Measurements from ENCODE around the gene DTX2. TPM values are rescaled to one million over a fixed set of nuclear protein-coding genes. Genes with fewer than 3 reads are reported as not detected.
"Not testable (repeated sequence)": the region's sequence is repeated elsewhere in the genome, so short reads cannot be mapped to it uniquely, and the experiment has no call there.

DTX2 gene
- total and polyA plus RNA-seq, 2 experiments from 2014 or later = 36.1 to 77.9 TPM

- not testable (repeated sequence) for H3K9me2 ChIP-seq (ENCODE audit: insufficient read depth); H2AFZ ChIP-seq; H3K36me3 Mint-ChIP-seq (ENCODE audit: low read depth); H4K20me1 ChIP-seq (replicated peaks; ENCODE audit: insufficient read depth); H3K79me2 ChIP-seq (replicated peaks; ENCODE audit: insufficient read depth); H3K4me2 ChIP-seq; H3F3A ChIP-seq (replicated peaks; ENCODE audit: low read depth); H3K27ac Mint-ChIP-seq; H3K27me3 Mint-ChIP-seq (ENCODE audit: insufficient read depth, low read depth, poor library complexity); H3K36me3 ChIP-seq (ENCODE audit: insufficient read depth); H3K4me3 ChIP-seq; H3K4me3 Mint-ChIP-seq; ATAC-seq; H3K9me3 Mint-ChIP-seq; H3K27me3 ChIP-seq (ENCODE audit: insufficient read depth); H3K27ac ChIP-seq (ENCODE audit: low read depth); H3K4me1 ChIP-seq (ENCODE audit: insufficient read depth); DNase-seq (ENCODE audit: low spot score); H3K4me1 Mint-ChIP-seq
Observed at GRCh38 chr7:76462271-76462882, 868 bp downstream of the DTX2 start.

DNA sequence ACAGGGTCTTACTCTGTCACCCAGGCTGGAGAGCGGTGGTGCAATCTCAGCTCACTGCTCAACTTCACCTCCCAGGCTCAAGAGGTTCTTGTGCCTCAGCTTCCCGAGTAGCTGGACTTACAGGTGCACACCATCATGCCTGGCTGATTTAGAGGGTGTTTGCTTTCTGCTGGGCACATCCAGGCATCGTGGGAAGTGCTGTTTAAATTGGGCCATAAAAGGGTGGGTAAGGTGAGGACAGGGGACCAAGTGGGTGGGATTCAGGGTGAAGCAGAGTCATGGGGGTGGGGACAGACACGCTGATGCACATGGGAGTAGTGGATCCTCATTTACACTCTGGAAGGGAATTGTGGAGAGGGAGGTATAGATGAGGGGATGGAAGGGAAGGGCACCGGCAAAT is 3.5 kb downstream of the DTX2 start:
- H3F3A ChIP-seq (replicated peaks; ENCODE audit: low read depth); H3K4me3 Mint-ChIP-seq; DNase-seq (ENCODE audit: low spot score); H3K4me3 ChIP-seq; H3K4me1 ChIP-seq (ENCODE audit: insufficient read depth); H3K27me3 Mint-ChIP-seq (ENCODE audit: insufficient read depth, low read depth, poor library complexity); H3K79me2 ChIP-seq (replicated peaks; ENCODE audit: insufficient read depth); H4K20me1 ChIP-seq (replicated peaks; ENCODE audit: insufficient read depth); H3K27me3 ChIP-seq (ENCODE audit: insufficient read depth); H3K27ac ChIP-seq (ENCODE audit: low read depth); H3K9me2 ChIP-seq (ENCODE audit: insufficient read depth); ATAC-seq; H2AFZ ChIP-seq; H3K27ac Mint-ChIP-seq; H3K36me3 ChIP-seq (ENCODE audit: insufficient read depth); H3K9me3 Mint-ChIP-seq; H3K4me2 ChIP-seq; H3K4me1 Mint-ChIP-seq; H3K36me3 Mint-ChIP-seq (ENCODE audit: low read depth): not testable (repeated sequence)

- not testable (repeated sequence) for H3K4me2 ChIP-seq; H3K27ac ChIP-seq (ENCODE audit: low read depth); H3K27ac Mint-ChIP-seq; H3K9me3 Mint-ChIP-seq; H3K36me3 Mint-ChIP-seq (ENCODE audit: low read depth); H3K4me1 ChIP-seq (ENCODE audit: insufficient read depth); H3K27me3 ChIP-seq (ENCODE audit: insufficient read depth); H2AFZ ChIP-seq; H3K36me3 ChIP-seq (ENCODE audit: insufficient read depth); H4K20me1 ChIP-seq (replicated peaks; ENCODE audit: insufficient read depth); H3K9me2 ChIP-seq (ENCODE audit: insufficient read depth); H3F3A ChIP-seq (replicated peaks; ENCODE audit: low read depth); H3K4me3 Mint-ChIP-seq; H3K27me3 Mint-ChIP-seq (ENCODE audit: insufficient read depth, low read depth, poor library complexity); H3K79me2 ChIP-seq (replicated peaks; ENCODE audit: insufficient read depth); H3K4me3 ChIP-seq; DNase-seq (ENCODE audit: low spot score); ATAC-seq; H3K4me1 Mint-ChIP-seq
Observed at GRCh38 chr7:76465950-76466349, 4.4 kb downstream of the DTX2 start.

DNA sequence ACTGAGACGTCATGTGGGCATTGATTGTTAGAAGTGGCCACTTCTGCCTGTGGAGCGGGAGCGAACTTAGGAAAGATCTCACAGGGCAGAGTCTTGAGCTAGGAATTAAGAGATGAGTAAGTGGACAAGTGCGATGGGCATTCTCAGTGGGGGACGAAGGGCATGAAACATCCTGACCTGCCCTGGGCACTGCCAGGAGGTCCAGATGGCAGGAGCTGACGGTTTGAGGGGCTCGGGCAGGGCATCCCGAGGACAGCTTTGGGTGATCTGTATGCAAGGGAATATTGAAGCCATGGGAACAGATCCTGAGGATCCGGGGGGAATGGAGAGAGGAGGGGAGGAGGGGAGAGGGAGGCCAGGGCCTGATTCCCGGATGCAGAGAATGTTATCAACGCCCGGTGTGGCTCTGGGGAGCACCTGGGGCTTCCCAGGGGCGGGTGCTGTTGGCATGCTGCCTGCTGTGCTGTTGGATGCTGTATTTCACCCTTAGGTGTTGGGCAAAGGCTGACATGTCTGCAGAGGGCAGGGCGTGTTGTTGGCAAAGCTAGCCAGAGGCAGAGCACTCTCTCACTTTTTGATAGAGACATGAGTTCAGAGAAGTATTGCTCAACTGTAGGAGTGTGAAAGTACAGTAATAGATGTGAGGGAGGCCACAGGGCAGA is 6.4 kb downstream of the DTX2 start:
- ATAC-seq; H3F3A ChIP-seq (replicated peaks; ENCODE audit: low read depth); H3K27me3 ChIP-seq (ENCODE audit: insufficient read depth); H3K4me3 ChIP-seq; H3K79me2 ChIP-seq (replicated peaks; ENCODE audit: insufficient read depth); H3K27me3 Mint-ChIP-seq (ENCODE audit: insufficient read depth, low read depth, poor library complexity); H3K4me2 ChIP-seq; H2AFZ ChIP-seq; H3K36me3 Mint-ChIP-seq (ENCODE audit: low read depth); DNase-seq (ENCODE audit: low spot score); H3K36me3 ChIP-seq (ENCODE audit: insufficient read depth); H3K9me2 ChIP-seq (ENCODE audit: insufficient read depth); H3K4me1 Mint-ChIP-seq; H3K4me1 ChIP-seq (ENCODE audit: insufficient read depth); H4K20me1 ChIP-seq (replicated peaks; ENCODE audit: insufficient read depth); H3K9me3 Mint-ChIP-seq; H3K27ac Mint-ChIP-seq; H3K27ac ChIP-seq (ENCODE audit: low read depth); H3K4me3 Mint-ChIP-seq: not testable (repeated sequence)

DNA sequence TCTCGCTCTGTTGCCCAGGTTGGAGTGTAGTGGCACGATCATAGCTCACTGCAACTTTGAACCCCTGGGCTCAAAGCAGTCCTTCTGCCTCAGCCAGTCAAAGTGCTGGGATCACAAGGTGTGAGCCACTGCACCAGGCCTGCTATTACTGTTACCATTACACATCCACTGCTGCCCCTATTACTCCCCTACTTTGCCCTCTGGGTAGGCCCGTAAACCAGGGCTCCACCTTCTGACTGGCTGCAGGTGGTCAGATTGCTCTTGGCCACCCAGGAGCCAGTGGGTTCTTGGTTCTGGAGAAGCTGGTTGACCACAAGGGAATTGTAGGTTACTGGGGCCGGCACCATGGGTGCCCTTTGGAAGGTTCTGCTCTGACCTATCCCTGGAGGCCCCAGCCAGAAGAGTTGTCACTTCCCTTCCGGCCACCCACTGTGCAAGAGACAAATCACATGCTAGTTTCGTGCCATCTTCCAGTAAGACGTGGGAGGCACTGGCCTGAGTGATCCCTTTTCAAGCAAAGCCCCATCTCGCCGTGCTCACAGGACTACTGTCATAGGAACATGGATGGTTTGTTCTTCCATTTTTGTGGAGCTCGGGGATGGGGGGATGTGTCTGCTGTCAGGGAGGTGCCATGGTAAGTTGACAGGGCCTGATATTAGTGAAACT is 10.2 kb downstream of the DTX2 start:
- H3F3A ChIP-seq (replicated peaks; ENCODE audit: low read depth); H3K27ac ChIP-seq (ENCODE audit: low read depth); H3K4me1 ChIP-seq (ENCODE audit: insufficient read depth); H3K36me3 ChIP-seq (ENCODE audit: insufficient read depth); H3K27me3 ChIP-seq (ENCODE audit: insufficient read depth); H3K4me3 Mint-ChIP-seq; H3K27me3 Mint-ChIP-seq (ENCODE audit: insufficient read depth, low read depth, poor library complexity); H4K20me1 ChIP-seq (replicated peaks; ENCODE audit: insufficient read depth); H3K4me2 ChIP-seq; H3K9me3 Mint-ChIP-seq; H3K79me2 ChIP-seq (replicated peaks; ENCODE audit: insufficient read depth); H3K4me3 ChIP-seq; H3K4me1 Mint-ChIP-seq; H3K27ac Mint-ChIP-seq; DNase-seq (ENCODE audit: low spot score); H2AFZ ChIP-seq; ATAC-seq; H3K9me2 ChIP-seq (ENCODE audit: insufficient read depth); H3K36me3 Mint-ChIP-seq (ENCODE audit: low read depth): not testable (repeated sequence)

DNA sequence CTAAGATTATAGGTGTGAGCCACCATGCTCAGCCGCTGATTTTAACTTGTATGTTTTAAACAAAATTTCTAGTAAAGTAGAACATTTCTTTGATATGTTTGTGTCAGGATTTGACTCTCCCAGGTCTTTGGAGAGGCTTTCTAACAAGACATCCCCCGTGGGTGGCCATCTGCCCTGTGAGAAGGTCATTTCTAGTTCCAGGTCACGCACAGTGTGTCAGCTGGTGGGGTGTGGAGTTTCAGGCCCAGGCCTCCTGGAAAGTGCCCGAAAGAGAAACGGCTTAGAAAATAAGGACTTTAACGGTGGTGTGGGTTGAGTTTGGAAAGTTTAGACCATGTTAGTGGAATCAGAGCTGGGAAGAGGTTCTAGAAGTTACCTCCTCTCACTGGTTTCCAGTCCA is 11.6 kb downstream of the DTX2 start:
- not testable (repeated sequence) for H3K9me2 ChIP-seq (ENCODE audit: insufficient read depth); H3K36me3 Mint-ChIP-seq (ENCODE audit: low read depth); H3K4me1 ChIP-seq (ENCODE audit: insufficient read depth); H3F3A ChIP-seq (replicated peaks; ENCODE audit: low read depth); ATAC-seq; H4K20me1 ChIP-seq (replicated peaks; ENCODE audit: insufficient read depth); DNase-seq (ENCODE audit: low spot score); H3K9me3 Mint-ChIP-seq; H3K4me3 ChIP-seq; H3K79me2 ChIP-seq (replicated peaks; ENCODE audit: insufficient read depth); H3K27me3 ChIP-seq (ENCODE audit: insufficient read depth); H3K36me3 ChIP-seq (ENCODE audit: insufficient read depth); H3K4me1 Mint-ChIP-seq; H3K27ac Mint-ChIP-seq; H3K4me3 Mint-ChIP-seq; H3K27ac ChIP-seq (ENCODE audit: low read depth); H3K4me2 ChIP-seq; H2AFZ ChIP-seq; H3K27me3 Mint-ChIP-seq (ENCODE audit: insufficient read depth, low read depth, poor library complexity)
